GM12878 (cell line): ENCODE results near the gene NOP56. TPM values are rescaled to one million over a fixed set of nuclear protein-coding genes. Genes with fewer than 3 reads are reported as not detected.

ENCODE experiments used
- ATAC-seq: fragments of 200-7000 bp; cut with Tn5 transposase; 3 replicates; pipeline ENCODE4 v1.9.1; 2020; ENCODE audit warnings: mild to moderate bottlenecking, moderate library complexity
- BruUV-seq: library from RNA; stranded (reverse); fragments of 400-500 nt; replicated peaks from 2 replicates; lab custom pipeline; 2021; lab: Mats Ljungman, UMichigan
- CTCF ChIA-PET: fragments of 300-600 bp; sonication (Branson Sonifier 250); formaldehyde crosslinking; extraction: SDS; loops from one replicate; lab custom pipeline; 2021; ENCODE audit warnings: inconsistent platforms; lab: Yijun Ruan, JAX
- POLR2A ChIA-PET: fragments of 350-600 bp; formaldehyde crosslinking; extraction: SDS; loops from one replicate; lab custom pipeline; 2021; ENCODE audit warnings: inconsistent platforms; lab: Charles Lee
- RAD21 ChIA-PET: fragments of 300-600 bp; sonication (Branson Sonifier 250); formaldehyde crosslinking; loops from one replicate; lab custom pipeline; 2023; ENCODE audit warnings: antibody characterized with exemption; ENCODE audit not compliant: unreplicated experiment; lab: Charles Lee
- SMC1A ChIA-PET: fragments of 300-600 bp; sonication (Branson Sonifier 250); formaldehyde crosslinking; loops from one replicate; lab custom pipeline; 2023; ENCODE audit not compliant: unreplicated experiment, uncharacterized antibody; lab: Charles Lee
- DNase-seq: peaks from one replicate; pipeline ENCODE4 v3.0.0-alpha.2; 2011; ENCODE audit warnings: low read depth, low spot score
- FAIRE-seq: peaks from 3 replicates; lab custom pipeline; 2011; peaks lifted over from hg19 to GRCh38; lab: Jason Lieb, UNC
- H2AFZ ChIP-seq: 2 replicates; pipeline ENCODE4 v1.6.0; 2011; ENCODE audit warnings: low read depth, low read length, control low read depth; ENCODE audit not compliant: control insufficient read depth
- H3K27ac ChIP-seq: 2 replicates; pipeline ENCODE4 v1.5.1; 2011; ENCODE audit warnings: control low read depth; ENCODE audit not compliant: control insufficient read depth, insufficient read depth
- H3K27me3 ChIP-seq, 2 experiments: replicated peaks in 1 of 2; 2 replicates each; pipeline versions ENCODE4 v1.6.0 to v1.6.1; 2011; ENCODE audit warnings: low read length in 1 of 2; ENCODE audit not compliant: control insufficient read depth in 2 of 2, insufficient read depth in 2 of 2
- H3K36me3 ChIP-seq, 2 experiments: 2 replicates each; pipeline ENCODE4 v1.5.1; 2011; ENCODE audit warnings: low read length in 1 of 2; ENCODE audit not compliant: control insufficient read depth in 2 of 2, insufficient read depth in 2 of 2
- H3K4me1 ChIP-seq: 2 replicates; pipeline ENCODE4 v1.6.1; 2011; ENCODE audit warnings: mild to moderate bottlenecking, low read length, moderate library complexity, mixed read lengths; ENCODE audit not compliant: control insufficient read depth, insufficient read depth
- H3K4me2 ChIP-seq: 2 replicates; pipeline ENCODE4 v1.6.0; 2011; ENCODE audit warnings: control low read depth; ENCODE audit not compliant: control insufficient read depth, insufficient read depth
- H3K4me3 ChIP-seq: fragments of 200-600 bp; sonication (generic); 2 replicates; pipeline ENCODE4 v1.5.1; 2016
- H3K79me2 ChIP-seq: 2 replicates; pipeline ENCODE4 v1.6.0; 2011; ENCODE audit warnings: low read length; ENCODE audit not compliant: control insufficient read depth, insufficient read depth
- H3K9ac ChIP-seq: 2 replicates; pipeline ENCODE4 v1.8.0; 2011; ENCODE audit warnings: low read length, control low read depth, mixed read lengths; ENCODE audit not compliant: control insufficient read depth, insufficient read depth
- H3K9me3 ChIP-seq: replicated peaks from 3 replicates; pipeline ENCODE4 v1.5.1; 2011; ENCODE audit warnings: mild to moderate bottlenecking, low read length; ENCODE audit not compliant: control insufficient read depth, insufficient read depth
- H4K20me1 ChIP-seq: 2 replicates; pipeline ENCODE4 v1.6.0; 2011; ENCODE audit not compliant: control insufficient read depth, insufficient read depth
- GABPA ChIP-seq: IDR thresholded peaks from 2 replicates; pipeline ENCODE4 v1.6.1; 2014; ENCODE audit warnings: antibody characterized with exemption, low read depth, mild to moderate bottlenecking, inconsistent platforms
- ZBTB33 ChIP-seq: fragments of 450-650 bp; IDR thresholded peaks from 2 replicates; pipeline ENCODE4 v1.6.1; 2017; ENCODE audit warnings: mild to moderate bottlenecking
- WGBS: methylation state at CpG from one replicate; pipeline ENCODE4 v1.1.6; 2016; ENCODE audit warnings: low lambda C conversion rate; ENCODE audit not compliant: insufficient replicate concordance, insufficient coverage; ENCODE audit errors: missing lambda C conversion rate; 5-methylcytosine and 5-hydroxymethylcytosine counted together
- in situ Hi-C: fragments of 300-500 bp; cut with MboI; formaldehyde crosslinking; loops from 9 replicates; pipeline ENCODE4 v1.14.3; 2018; ENCODE audit warnings: mixed read lengths
- intact Hi-C: fragments of 100-400 bp; cut with micrococcal nuclease; formaldehyde crosslinking; loops from one replicate; pipeline ENCODE4 v1.14.2; 2022; ENCODE audit not compliant: unreplicated experiment
- polyA plus RNA-seq, 11 experiments: library from polyadenylated mRNA; depleted of rRNA in 4 of 11; unstranded in 6 of 11; stranded (reverse) in 5 of 11; fragments of >200 nt; fragmentation: Nextera tagmentation in 4 of 11; fragmentation: Illumina TruSeq in 1 of 11; extraction: Ambion mirVana in 4 of 11; extraction: Trizol in 1 of 11; gene quantifications; 1 replicate in 1 of 11; 2 replicates in 10 of 11; pipeline versions ENCODE4 v1.2.1 to v1.2.3, GENCODE V29; 2011 to 2016; ENCODE audit warnings: inconsistent platforms in 2 of 11, missing spikeins in 2 of 11, low read depth in 1 of 11
- total RNA-seq, 4 experiments: library from RNA; depleted of rRNA in 3 of 4; stranded (reverse); fragments of >200 nt in 3 of 4; fragmentation: Illumina TruSeq in 1 of 4; extraction: Trizol in 1 of 4; gene quantifications; 2 replicates each; pipeline versions ENCODE4 v1.2.1 to v1.2.3, GENCODE V29; 2013 to 2021

The NOP56 gene
- total and polyA plus RNA-seq, 10 of the 15 experiments (the other 5 are each of a cell fraction or from before 2014, with no cell fraction given), result 254 to 550 (median 464) TPM

- Histone ChIP-seq H3K4me2 (no peak overlapping the region), H3K36me3 (no peaks in the 10 kb centered on the region)
- SMC1A ChIA-PET, result no interaction called here
These were observed 48.6 kb downstream of the NOP56 start for GRCh38 chr20:2700913-2701620.

More at GRCh38 chr20:2700913-2701620, 48.6 kb downstream of the NOP56 start:
- Histone ChIP-seq H3K4me3 (no peak overlapping the region), H3K79me2 (no peaks in the 10 kb centered on the region), H3K4me1 (no peaks in the 10 kb centered on the region), H3K9ac (no peak overlapping the region), H2AFZ (no peak overlapping the region), H4K20me1 (no peaks in the 10 kb centered on the region), H3K27me3 (no peaks in the 10 kb centered on the region; a peak in 3 of 4 replicates), H3K9me3 (no peaks in the 10 kb centered on the region), H3K27ac (no peak overlapping the region)
- TF ChIP-seq ZBTB33, result no peak
- no peak for TF ChIP-seq GABPA
- RAD21 ChIA-PET, result no interaction called here
- FAIRE-seq (no peak), DNase-seq (no peak), ATAC-seq (no peak)
- no TSS peak for BruUV-seq
- intact Hi-C loops (no loop called here), in situ Hi-C loops (no loop called here)
- CTCF ChIA-PET, result no interaction called here
- POLR2A ChIA-PET, result no interaction called here
- WGBS, result 31% methylated on average over 9 of the region's 9 CpGs
